Smooth muscle cell of the umbilical artery (primary cell): ENCODE results near the gene TXNDC15. TPM values are rescaled to one million over a fixed set of nuclear protein-coding genes. Genes with fewer than 3 reads are reported as not detected.

Experiments used
- total RNA-seq: library from RNA; depleted of rRNA; stranded (reverse); fragments of >200 nt; gene quantifications from 2 replicates; pipeline ENCODE4 v1.2.3, GENCODE V29; 2014

The TXNDC15 gene, protein sequence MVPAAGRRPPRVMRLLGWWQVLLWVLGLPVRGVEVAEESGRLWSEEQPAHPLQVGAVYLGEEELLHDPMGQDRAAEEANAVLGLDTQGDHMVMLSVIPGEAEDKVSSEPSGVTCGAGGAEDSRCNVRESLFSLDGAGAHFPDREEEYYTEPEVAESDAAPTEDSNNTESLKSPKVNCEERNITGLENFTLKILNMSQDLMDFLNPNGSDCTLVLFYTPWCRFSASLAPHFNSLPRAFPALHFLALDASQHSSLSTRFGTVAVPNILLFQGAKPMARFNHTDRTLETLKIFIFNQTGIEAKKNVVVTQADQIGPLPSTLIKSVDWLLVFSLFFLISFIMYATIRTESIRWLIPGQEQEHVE
- 211 and 316 TPM in 2 replicates for total RNA-seq

GRCh38 chr5:134873987-134874830 lies at the start of gene TXNDC15:
TSS of gene TXNDC15 (plus strand) at chr5:134874371. CDS start at chr5:134874428, 57 bp downstream.

GRCh38 chr5:134845852-134846640 lies 28.1 kb upstream of the TXNDC15 start, which contains the start of gene C5orf24:
TSS of gene C5orf24 (plus strand) at chr5:134845968. CDS start at chr5:134854901, 8,933 bp downstream.

DNA sequence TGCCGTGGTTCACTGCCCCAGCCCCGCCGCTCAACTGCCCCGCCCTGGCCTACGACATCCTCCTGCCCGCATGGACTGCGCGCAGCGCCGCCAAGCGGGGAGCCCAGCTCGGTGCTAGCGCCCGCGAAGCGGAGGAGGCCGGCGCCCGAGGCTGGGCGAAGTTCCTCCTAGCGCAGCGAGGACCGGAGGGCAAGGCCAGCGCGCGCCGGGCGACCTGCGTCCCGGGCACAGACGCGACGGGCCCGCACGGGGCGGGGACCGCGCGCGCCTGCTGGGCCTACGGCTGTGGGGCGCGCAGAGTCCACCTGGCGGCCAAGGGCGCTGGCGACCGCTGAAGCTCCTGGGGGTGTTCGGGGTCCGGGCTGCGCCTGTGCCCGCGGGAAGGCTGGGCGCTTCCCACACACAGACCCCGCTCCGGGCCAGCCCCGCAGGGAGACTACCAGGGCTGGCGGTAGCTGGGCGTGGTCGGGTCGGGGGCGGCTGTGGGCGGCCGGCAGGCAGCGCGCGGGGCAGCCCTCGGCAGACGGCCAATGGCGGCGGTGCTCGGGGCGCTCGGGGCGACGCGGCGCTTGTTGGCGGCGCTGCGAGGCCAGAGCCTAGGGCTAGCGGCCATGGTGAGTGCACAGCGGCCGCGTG lies 30.6 kb downstream of the TXNDC15 start, which contains the start of gene PCBD2:
Gene PCBD2 (plus strand): TSS at position 522 of the 636 bp plus-strand sequence. CDS start 9 bp downstream, at position 531.

Other genes starting within 250 kb of the TXNDC15 start
- gene SAR1B, start 241.5 kb upstream of the TXNDC15 start, total RNA-seq, result 82.0 and 99.6 TPM in 2 replicates
- 50.5 and 73.8 TPM in 2 replicates for gene SEC24A, start 225.6 kb upstream of the TXNDC15 start, total RNA-seq
- gene CAMLG, start 135.8 kb upstream of the TXNDC15 start, total RNA-seq, result 26.8 and 33.9 TPM in 2 replicates
- gene DDX46, start 115.6 kb upstream of the TXNDC15 start, total RNA-seq, result 16.9 and 31.2 TPM in 2 replicates
- 63.0 and 73.2 TPM in 2 replicates for gene C5orf24, start 28.4 kb upstream of the TXNDC15 start, total RNA-seq
- gene PCBD2, start 30.8 kb downstream of the TXNDC15 start, total RNA-seq, result 4.8 and 5.6 TPM in 2 replicates
- not detected in 2 replicates for gene CATSPER3, start 93.5 kb downstream of the TXNDC15 start, total RNA-seq
- 29.7 and 35.3 TPM in 2 replicates for gene PITX1, start 159.9 kb downstream of the TXNDC15 start, total RNA-seq